NCI-H69 (cell line): Measurements from ENCODE around the gene BBS1.

Experiments
- DNase-seq: peaks from one replicate; lab custom pipeline; 2025; lab: John Stamatoyannopoulos, UW

BBS1 gene

DNA sequence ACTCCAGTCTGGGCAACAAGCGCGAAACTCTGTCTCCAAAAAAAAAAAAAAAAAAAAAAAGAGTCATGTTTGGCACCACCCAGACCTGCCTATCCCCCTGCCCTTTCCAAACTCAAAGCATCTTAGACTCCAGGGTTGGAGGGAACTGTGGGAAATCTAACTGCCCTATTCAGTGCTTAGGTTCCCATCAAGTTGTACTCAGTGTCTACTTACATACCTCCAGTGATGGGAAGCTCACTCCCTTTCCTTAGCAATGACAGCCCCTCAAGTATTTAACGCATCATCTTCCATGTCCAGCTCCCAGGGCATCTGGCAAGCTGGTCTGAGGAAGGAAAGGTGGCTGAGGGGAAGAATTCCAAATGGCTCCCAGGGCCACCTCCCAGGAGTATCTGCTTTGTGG lies 39.3 kb downstream of the BBS1 start:
- no peak for DNase-seq

DNA sequence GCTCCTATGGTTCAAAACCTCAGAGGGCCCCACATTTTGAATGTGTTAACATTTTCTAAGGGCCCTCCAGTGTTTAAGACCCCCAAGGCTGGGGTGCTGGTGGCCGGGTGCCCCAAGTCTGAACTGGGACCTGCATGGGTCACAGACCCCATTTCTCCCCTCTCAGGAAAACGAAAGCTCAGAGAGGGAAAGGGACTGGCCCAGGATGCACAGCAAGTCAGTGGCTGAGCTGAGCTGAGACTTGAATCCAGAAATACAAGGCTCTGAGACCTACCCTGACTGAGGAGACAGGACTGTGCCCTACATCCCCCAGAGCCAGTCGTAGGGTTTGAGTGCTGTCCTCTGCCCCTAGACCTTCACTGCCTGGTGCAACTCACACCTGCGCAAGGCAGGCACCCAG lies 40.5 kb downstream of the BBS1 start:
- no peak for DNase-seq

DNA sequence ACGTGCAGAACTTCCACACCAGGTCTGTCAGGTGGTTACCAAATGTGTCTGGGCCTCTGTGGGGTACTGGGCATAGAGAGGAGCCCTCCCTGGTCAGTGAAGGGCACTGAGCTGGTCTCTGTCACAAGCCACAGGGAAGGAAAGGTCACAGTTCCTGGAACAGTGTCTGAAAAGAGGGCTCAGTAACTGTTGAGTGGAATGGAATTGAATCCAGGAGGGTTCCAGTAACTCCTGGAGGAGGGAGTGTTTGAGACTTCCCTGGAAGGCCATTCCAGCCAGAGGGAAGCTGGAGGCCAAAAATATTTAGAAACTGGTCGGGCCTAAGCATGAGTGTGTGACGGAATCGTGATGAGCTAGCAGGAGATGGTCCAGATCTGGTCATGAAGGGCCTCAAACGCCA lies 44.2 kb downstream of the BBS1 start:
- no peak for DNase-seq

DNA sequence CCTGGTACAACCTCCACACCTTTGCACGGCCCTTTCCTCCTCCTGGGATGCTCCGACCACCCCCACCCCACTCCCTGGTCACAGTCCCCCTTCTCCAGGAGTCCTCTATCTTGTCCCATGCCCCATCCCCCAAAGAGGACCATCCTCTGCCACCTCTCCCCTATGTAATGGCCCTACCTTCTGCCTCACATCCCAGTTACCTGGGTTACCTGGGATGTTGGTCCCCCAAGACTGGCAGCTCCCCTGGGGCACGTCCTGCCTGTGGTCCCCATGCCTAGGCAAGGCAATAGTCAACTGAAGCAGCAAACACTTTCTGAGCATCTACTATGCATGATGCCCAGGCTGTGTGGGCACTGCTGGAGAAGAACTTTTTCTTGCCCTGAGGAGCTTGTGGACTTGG lies 45.0 kb downstream of the BBS1 start:
- no peak for DNase-seq

DNA sequence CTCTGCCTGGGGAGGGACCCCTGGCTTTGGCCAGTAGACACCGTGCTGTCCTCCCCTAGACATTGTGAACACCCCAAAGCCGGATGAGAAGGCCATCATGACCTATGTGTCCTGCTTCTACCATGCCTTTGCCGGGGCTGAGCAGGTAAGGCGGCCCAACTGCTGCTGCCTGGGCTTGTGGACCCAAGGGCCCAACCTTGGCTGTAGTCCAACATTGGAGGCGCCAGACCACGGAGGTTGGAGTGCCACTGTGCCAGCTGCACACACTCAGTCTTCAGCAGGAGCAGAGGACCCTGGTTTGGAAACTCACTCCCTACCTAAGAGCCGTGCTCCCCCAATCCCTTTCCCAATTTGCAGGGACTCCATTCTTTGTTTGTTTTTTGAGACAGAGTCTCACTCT lies 45.7 kb downstream of the BBS1 start:
- peak; percentile 66 for DNase-seq

DNA sequence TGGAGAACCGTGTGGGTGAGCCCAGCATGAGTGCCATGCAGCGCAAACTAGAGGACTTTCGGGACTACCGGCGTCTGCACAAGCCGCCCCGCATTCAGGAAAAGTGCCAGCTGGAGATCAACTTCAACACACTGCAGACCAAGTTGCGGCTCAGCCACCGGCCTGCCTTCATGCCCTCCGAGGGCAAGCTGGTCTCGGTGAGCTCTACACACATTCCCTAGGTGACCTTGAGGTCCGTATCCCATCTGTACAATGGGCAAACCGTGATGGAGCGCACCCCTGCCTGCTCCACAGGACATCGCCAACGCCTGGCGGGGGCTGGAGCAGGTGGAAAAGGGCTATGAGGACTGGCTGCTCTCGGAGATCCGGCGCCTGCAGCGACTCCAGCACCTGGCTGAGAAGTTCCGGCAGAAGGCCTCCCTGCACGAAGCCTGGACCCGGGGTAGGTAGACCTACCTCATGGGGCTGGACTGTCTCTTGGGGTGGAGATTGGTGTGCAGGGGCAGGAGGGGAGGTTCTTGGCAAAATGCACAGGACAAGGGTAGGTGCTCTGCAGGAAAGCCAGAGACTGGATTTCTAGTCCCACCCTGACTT lies 47.4 kb downstream of the BBS1 start:
- no peak for DNase-seq

DNA sequence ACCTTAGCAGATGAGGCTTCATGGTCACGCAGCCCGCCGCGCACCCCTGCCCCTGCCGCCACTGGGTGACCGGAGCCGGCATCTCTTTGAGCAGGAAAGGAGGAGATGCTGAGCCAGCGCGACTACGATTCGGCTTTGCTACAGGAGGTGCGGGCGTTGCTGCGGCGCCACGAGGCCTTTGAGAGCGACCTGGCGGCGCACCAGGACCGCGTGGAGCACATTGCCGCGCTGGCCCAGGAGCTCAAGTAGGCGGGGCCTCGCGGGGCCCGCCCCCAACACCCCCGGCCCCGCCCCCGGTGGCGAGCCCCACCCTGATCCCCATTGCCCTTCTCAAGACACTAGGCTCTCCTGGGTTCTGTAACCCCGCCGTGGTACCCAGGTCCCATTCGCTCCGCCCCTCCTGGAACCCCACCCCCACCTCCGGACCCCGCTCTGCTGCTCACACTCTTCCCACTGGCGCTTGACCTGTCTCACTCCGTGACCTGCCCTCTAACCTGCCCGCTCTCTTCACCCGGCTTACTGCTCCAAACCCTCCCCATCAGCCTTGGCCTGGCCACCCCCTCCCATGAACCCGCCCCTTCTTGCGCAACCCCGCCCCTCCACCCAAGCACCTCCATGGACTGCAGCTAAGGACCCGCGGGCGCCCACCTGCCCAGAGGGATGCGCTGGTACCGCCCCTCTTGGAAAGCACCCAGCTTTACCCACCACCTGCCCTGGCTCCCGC lies 48.9 kb downstream of the BBS1 start:
- DNase-seq, result peak; percentile 53

DNA sequence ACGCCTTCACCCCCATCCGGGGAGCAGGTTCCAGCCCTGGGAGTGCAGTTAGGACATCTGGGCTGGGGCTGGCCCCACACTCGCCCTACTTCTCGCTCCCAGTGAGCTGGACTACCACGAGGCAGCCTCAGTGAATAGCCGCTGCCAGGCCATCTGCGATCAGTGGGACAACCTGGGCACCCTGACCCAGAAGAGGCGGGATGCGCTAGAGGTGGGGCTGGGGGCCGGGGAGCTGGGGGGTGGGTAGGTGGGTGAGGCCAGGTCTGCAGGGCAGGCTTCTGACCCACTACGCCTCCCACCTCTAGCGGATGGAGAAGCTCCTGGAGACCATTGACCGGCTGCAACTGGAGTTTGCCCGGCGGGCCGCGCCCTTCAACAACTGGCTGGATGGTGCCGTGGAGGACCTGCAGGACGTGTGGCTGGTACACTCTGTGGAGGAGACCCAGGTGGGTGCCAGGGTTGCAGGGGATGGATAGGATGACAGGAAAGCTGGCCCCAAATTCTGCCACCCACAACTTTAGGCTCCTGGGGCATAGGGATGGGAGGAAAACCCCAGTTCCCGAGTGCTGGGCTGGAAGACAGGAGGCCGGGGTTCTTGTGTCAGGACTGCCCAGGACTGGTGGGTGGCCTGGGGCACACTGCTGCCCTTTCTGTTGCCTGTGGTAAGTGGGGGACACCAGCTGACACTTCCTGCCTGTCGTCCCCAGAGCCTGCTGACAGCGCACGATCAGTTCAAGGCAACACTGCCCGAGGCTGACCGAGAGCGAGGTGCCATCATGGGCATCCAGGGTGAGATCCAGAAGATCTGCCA lies 49.6 kb downstream of the BBS1 start:
- DNase-seq, result no peak

DNA sequence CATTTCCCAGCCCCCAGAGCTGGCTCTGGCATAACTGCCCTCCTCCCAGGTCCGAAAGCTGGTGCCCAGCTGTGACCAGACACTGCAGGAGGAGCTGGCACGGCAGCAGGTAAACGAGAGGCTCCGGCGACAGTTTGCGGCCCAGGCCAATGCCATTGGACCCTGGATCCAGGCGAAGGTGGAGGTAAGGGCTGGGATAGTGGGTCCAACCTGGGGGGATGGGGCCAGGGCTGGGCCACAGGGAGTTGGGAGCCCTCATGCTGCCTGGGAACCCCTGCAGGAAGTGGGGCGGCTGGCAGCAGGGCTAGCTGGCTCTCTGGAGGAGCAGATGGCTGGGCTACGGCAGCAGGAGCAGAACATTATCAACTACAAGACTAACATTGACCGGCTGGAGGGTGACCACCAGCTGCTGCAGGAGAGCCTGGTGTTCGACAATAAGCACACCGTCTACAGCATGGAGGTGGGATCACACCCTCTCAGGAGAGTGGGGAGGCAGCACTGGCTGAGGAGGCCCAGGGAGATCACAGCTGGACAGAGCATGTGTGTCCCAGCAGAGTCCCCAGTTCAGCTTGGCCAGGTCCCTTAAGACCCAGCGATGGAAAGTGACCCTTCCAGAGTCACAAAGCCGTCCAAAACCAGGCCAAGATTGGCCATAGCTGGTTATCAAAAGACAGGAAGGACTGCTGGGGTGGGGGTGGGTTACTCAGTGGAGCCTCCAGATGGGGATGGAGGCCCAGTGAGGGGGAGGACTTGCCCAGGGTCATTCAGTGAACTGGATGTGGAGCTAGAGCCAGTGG lies 50.9 kb downstream of the BBS1 start:
- DNase-seq, result peak; percentile 37

DNA sequence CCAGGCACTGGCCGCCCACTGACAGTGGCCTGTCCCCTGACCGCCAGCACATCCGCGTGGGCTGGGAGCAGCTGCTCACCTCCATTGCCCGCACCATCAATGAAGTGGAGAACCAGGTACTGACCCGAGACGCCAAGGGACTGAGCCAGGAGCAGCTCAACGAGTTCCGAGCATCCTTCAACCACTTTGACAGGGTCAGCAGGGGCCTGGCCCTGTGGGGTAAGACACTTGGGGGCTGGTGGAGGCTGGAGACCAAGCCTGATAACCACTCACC lies 51.5 kb downstream of the BBS1 start:
- no peak for DNase-seq

DNA sequence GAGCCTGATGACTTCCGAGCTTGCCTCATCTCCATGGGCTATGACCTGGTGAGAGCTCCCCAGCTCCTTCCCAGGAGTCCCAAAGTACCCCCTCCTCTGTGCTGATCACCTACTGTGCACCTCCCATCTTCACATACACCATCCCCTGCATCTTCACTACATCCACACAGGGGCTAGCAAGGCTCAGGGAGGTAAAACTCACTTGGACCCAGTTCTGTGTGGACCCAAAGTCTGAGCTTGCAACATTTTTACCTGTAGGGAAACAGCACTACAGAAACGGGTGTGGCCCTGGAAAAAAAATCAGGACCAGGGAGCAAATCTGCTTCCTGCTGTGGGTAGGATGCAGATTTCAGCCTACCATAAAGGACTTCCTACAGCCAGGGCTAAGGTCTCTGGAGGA lies 51.8 kb downstream of the BBS1 start:
- no peak for DNase-seq

DNA sequence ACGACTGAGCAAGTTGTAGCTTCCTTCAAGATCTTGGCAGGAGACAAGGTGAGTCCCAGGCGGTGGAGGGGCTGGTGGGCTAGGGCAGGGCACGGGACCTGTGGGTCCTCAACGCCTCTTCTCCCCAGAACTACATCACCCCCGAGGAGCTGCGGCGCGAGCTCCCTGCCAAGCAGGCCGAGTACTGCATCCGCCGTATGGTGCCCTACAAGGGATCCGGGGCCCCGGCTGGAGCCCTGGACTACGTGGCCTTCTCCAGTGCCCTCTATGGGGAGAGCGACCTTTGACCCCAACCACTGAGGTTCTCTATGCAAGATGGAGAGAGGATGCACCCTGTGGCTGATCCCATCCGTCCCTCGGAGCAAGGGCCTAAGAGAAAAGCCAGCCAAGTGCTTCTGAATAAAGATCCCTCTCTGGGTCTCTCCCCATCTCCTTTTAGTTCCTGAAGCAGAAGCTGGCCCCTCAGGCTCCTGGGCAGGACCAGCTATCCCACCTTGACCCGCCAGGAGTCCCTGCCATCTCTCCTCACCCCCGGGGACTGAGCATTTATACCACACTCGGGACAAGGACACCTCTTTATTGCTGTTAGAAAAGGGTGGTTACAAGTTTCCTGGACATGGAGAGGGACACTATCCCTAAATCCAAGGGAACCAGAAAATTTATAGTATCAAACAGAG lies 52.6 kb downstream of the BBS1 start:
- no peak for DNase-seq

DNA sequence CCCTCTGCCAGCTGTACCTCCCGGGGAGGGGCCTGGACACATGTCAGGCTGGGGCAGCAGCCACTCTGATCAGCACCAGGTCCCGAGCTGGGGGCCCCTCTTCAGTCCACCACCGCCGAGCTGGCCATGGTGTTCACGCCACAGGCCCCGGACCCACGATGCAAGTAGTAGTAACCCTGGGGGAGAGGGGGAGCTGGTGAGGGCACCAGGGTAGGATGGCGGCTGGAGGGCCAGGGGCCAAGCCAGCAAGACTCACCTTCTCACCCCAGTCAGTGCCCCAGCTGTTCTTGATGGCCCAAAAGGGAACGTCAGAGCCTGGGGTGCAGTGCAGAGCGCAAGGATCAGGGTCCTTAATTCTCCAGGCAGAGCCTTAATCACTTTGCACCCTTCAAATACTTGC lies 53.4 kb downstream of the BBS1 start:
- no peak for DNase-seq

DNA sequence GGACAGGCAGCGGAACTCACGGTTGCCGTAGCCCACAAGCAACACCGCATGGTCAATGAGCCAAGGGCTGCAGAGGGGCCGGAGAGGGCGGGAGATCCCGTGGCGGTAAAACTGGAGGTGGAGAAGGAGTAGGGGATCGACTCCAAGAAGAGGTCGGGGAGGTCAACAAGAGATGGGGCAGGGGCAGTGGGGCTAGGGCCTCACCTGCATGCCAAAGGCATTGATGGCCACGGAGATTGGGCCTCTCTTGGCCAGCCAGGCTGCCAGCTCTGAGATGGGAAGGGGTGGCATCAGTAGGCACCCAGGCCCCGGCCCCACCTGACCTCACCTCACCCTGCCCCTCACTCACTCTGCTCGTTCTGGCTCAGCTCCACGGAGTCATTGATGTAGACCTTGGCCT lies 54.1 kb downstream of the BBS1 start:
- no peak for DNase-seq

DNA sequence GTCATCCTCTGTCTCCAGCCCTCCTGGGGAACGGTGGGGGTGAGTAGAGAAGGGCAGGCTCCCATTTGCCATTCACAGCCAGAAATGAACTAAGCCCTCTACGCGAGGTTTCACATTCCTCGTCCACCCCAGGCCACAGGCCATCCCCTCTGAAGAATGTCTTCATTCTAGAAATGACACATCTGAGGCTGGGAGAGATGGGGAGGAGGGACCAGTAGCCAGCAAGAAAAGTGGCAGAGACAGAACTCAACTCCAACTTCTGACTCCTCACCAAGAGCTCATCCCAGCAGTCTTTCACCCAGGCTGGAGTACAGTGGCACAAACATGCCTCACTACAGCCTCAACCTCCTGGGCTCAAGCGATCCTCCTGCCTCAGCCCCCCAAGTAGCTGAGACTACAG lies 54.5 kb downstream of the BBS1 start:
- DNase-seq, result no peak

DNA sequence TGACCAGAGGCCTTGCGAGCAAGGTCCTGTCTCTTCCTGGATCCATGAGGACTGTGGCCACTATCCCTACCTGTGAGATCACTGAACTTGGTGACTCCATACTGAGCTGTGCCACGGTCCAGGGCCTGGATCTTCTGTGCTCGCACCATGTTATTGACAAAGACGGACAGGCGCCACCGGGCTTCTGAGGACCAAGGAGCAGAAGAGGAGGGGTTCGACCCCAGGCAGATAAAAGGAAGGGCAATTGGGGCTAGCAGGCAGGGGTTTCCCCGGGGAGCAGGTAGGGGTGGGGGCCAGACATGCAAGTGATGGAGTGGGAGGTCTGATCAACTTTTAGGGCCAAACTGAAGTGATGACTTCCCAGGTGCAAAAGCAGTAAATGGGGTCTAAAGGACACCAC lies 55.8 kb downstream of the BBS1 start:
- no peak for DNase-seq

DNA sequence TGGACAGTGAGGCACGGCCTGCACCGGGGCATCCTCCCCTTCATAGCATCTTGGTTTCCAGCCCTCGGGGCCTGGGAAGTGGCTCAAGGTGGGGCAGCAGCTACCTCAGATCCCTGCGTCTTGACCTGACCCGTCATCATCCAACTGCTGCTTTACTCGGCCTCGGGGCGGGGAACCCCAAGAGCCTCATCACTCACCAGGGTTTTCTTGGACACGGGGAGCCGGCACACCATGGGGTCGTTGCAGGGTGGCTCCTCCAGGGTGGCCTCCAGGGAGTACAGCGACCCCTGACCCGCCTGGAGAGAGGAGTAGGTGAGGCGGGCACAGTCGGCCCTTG lies 57.3 kb downstream of the BBS1 start:
- no peak for DNase-seq

DNA sequence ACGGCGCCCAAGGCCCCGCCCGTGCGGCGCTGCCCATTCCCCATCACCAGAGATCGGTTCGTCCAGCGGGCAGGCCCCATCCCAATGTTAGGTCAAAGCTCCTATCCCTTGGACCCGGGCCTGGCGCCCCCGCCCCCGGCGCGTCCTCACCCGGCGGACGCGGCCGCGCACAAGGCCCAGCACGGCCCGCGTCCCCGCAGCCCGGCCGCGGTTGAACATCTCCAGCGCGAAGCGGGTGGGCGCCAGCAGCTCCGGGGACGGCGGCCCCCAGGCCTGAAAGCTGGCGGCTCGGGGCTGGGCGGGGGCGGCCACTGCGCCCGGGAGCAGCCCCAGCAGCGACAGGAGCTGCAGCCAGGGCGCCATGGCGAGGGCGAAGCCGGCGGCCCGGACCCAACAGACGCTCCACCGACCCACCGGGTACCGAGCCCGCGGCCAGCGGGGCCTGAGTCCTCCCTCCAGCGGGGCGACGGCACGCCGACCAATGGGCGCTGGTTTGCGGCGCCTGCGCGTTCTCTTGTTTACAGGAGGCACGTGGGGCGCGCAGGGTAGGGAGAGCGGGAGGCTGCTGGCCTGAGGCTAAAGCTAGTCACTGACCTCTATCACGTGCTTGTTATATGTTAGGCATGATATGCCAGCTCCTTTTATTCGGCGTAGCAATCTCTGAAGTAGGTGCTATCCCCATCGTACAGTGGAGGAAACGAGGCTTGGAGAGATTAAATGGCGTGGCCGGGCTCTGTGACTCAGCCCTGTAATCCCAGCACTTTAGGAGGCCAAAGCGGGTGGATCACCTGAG lies 57.9 kb downstream of the BBS1 start, which contains the start of gene CTSF:
CTSF (minus strand) TSS at position 483 of the 793 bp plus-strand sequence; CDS start at position 363, 120 bp downstream.
- DNase-seq, result peak; percentile 94

DNA sequence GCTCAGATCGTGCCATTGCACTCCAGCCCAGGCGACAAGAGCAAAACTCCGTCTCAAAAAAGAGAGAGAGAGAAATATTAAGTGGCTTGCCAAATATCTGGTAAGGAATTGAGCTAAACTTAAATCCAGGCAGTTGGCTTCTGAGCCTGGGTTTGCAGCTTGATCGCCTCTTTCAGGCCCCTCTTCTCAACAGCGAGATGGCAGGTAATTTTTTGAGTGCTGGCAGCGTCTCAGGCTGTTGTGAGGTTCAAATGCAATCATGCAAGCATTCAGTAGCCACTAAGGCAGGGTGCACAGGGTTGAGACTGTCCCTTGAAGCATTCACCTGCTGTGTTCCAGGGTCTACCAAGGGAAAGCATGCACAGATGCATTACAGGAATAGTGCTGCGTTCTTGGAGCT lies 58.6 kb downstream of the BBS1 start:
- DNase-seq, result no peak

DNA sequence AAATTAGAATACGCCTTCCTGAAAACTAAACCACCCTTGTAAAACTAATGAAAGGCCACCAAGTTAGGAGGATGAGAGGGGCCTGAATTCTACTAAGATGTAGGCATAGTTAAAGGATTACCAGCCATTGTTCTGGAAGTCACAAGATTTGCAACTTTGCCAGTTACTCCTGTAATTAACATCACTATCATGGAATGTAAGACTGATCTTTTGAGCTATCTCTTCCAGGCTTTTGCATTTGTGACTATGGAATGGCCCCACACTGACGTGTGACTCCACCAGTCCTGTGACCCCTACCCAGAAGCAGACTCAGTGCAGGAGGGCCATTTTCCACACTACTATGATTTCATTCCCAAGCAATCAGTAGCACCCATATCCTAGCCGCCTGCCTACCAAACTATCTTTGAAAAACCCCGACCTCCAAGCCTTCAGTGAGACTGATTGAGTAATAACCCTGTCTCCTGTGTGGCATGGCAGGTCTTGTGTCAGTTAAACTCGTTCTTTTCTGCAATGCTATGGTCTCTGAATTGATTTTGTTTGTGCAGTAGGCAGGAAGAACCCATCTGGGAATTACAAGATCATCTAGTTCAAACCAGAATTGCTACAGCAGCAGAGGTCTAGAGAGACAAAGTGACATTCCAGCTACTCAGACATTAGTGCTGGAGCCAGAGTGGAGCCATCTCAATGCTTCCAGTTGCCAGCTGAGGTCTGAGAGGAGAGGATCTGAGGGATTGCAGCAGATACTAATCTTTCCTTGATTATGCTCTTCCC lies 59.8 kb downstream of the BBS1 start:
- no peak for DNase-seq

DNA sequence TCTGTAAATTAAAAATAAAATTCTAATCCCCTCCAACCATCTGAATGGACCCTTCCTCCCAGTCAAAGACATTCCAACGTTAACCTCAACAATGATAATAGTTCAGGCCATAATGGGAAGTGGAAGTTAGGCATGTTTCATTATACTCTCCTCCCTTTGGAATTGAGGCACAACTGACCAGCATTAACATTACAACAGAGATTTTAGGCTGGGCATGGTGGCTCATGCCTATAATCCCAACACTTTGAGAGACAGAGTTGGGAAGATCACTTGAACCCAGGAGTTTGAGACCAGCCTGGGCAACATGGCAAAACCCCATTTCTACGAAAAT lies 60.4 kb downstream of the BBS1 start:
- DNase-seq, result no peak
